ENCODE measurements around the gene PGRMC2.

PGRMC2 gene

GRCh38 chr4:128315756-128316520 is 28.3 kb upstream of the PGRMC2 start:
- Histone ChIP-seq H3K36me3 (ENCODE audit: control insufficient read depth, insufficient read depth, low read length) (no peaks in the 10 kb centered on the region), H3K4me1 (ENCODE audit: control insufficient read depth, insufficient read depth, low read length, poor library complexity, severe bottlenecking) (peaks cover 8% of the 10 kb centered on the region), H3K27ac (ENCODE audit: low read depth, low read length, severe bottlenecking) (no peak overlapping the region), H3K4me3 (ENCODE audit: extremely low read depth, insufficient read depth, low read length, poor library complexity, severe bottlenecking) (no peak overlapping the region), H3K9me3 (ENCODE audit: control insufficient read depth, low read length) (no peaks in the 10 kb centered on the region)
- WGBS, 2 experiments (ENCODE audit: insufficient coverage in 2 of 2): 100% methylated on average over 1 of the region's 2 CpGs; no CpG with 5 or more reads in 1 of the 2 experiments

GRCh38 chr4:128311659-128312403 is 24.2 kb upstream of the PGRMC2 start:
- H3K4me1 ChIP-seq (ENCODE audit: control insufficient read depth, insufficient read depth, low read length, poor library complexity, severe bottlenecking): peaks cover 10% of the 10 kb centered on the region
- H3K27ac ChIP-seq (ENCODE audit: low read depth, low read length, severe bottlenecking): no peak overlapping the region
- H3K36me3 ChIP-seq (ENCODE audit: control insufficient read depth, insufficient read depth, low read length): no peaks in the 10 kb centered on the region
- no peak overlapping the region for H3K4me3 ChIP-seq (ENCODE audit: extremely low read depth, insufficient read depth, low read length, poor library complexity, severe bottlenecking)
- WGBS, 2 experiments (ENCODE audit: insufficient coverage in 2 of 2): 71 to 86% methylated on average over 1 of the region's 2 CpGs
- H3K9me3 ChIP-seq (ENCODE audit: control insufficient read depth, low read length): no peaks in the 10 kb centered on the region

GRCh38 chr4:128310266-128310697 is 22.7 kb upstream of the PGRMC2 start:
- Histone ChIP-seq H3K4me3 (ENCODE audit: extremely low read depth, insufficient read depth, low read length, poor library complexity, severe bottlenecking) (no peak overlapping the region), H3K9me3 (ENCODE audit: control insufficient read depth, low read length) (no peaks in the 10 kb centered on the region), H3K27ac (ENCODE audit: low read depth, low read length, severe bottlenecking) (no peak overlapping the region), H3K4me1 (ENCODE audit: control insufficient read depth, insufficient read depth, low read length, poor library complexity, severe bottlenecking) (peaks cover 10% of the 10 kb centered on the region), H3K36me3 (ENCODE audit: control insufficient read depth, insufficient read depth, low read length) (no peaks in the 10 kb centered on the region)
- WGBS, 2 experiments (ENCODE audit: insufficient coverage in 2 of 2): 67 to 82% methylated on average over 3 to 5 of the region's 6 CpGs

GRCh38 chr4:128309585-128309984 is 22.0 kb upstream of the PGRMC2 start:
- peaks cover 4% of the 10 kb centered on the region for H3K36me3 ChIP-seq (ENCODE audit: control insufficient read depth, insufficient read depth, low read length)
- H3K9me3 ChIP-seq (ENCODE audit: control insufficient read depth, low read length): no peaks in the 10 kb centered on the region
- H3K4me3 ChIP-seq (ENCODE audit: extremely low read depth, insufficient read depth, low read length, poor library complexity, severe bottlenecking): no peak overlapping the region
- peaks cover 10% of the 10 kb centered on the region for H3K4me1 ChIP-seq (ENCODE audit: control insufficient read depth, insufficient read depth, low read length, poor library complexity, severe bottlenecking)
- H3K27ac ChIP-seq (ENCODE audit: low read depth, low read length, severe bottlenecking): no peak overlapping the region

GRCh38 chr4:128308986-128309385 is 21.4 kb upstream of the PGRMC2 start:
- Histone ChIP-seq H3K4me3 (ENCODE audit: extremely low read depth, insufficient read depth, low read length, poor library complexity, severe bottlenecking) (no peak overlapping the region), H3K9me3 (ENCODE audit: control insufficient read depth, low read length) (no peaks in the 10 kb centered on the region), H3K36me3 (ENCODE audit: control insufficient read depth, insufficient read depth, low read length) (peaks cover 4% of the 10 kb centered on the region), H3K4me1 (ENCODE audit: control insufficient read depth, insufficient read depth, low read length, poor library complexity, severe bottlenecking) (peaks cover 10% of the 10 kb centered on the region), H3K27ac (ENCODE audit: low read depth, low read length, severe bottlenecking) (no peak overlapping the region)
- 80% methylated on average over 2 of the region's 2 CpGs; no CpG with 5 or more reads in 1 of the 2 experiments for WGBS, 2 experiments (ENCODE audit: insufficient coverage in 2 of 2)

- Histone ChIP-seq H3K4me3 (ENCODE audit: extremely low read depth, insufficient read depth, low read length, poor library complexity, severe bottlenecking) (no peak overlapping the region), H3K9me3 (ENCODE audit: control insufficient read depth, low read length) (no peaks in the 10 kb centered on the region), H3K4me1 (ENCODE audit: control insufficient read depth, insufficient read depth, low read length, poor library complexity, severe bottlenecking) (peaks cover 10% of the 10 kb centered on the region), H3K36me3 (ENCODE audit: control insufficient read depth, insufficient read depth, low read length) (peaks cover 4% of the 10 kb centered on the region), H3K27ac (ENCODE audit: low read depth, low read length, severe bottlenecking) (no peak overlapping the region)
- 75 to 86% methylated on average over 1 of the region's 1 CpG for WGBS, 2 experiments (ENCODE audit: insufficient coverage in 2 of 2)
Measured at GRCh38 chr4:128307123-128307571, 19.5 kb upstream of the PGRMC2 start.

- WGBS, 2 experiments (ENCODE audit: insufficient coverage in 2 of 2): 92 to 94% methylated on average over 1 to 2 of the region's 2 CpGs
- peaks cover 10% of the 10 kb centered on the region for H3K36me3 ChIP-seq (ENCODE audit: control insufficient read depth, insufficient read depth, low read length)
- no peaks in the 10 kb centered on the region for H3K9me3 ChIP-seq (ENCODE audit: control insufficient read depth, low read length)
- no peak overlapping the region for H3K27ac ChIP-seq (ENCODE audit: low read depth, low read length, severe bottlenecking)
- H3K4me3 ChIP-seq (ENCODE audit: extremely low read depth, insufficient read depth, low read length, poor library complexity, severe bottlenecking): no peak overlapping the region
- H3K4me1 ChIP-seq (ENCODE audit: control insufficient read depth, insufficient read depth, low read length, poor library complexity, severe bottlenecking): peaks cover 10% of the 10 kb centered on the region
Measured at GRCh38 chr4:128305942-128306341, 18.3 kb upstream of the PGRMC2 start.

GRCh38 chr4:128303986-128304385 is 16.4 kb upstream of the PGRMC2 start:
- peaks cover 12% of the 10 kb centered on the region for H3K36me3 ChIP-seq (ENCODE audit: control insufficient read depth, insufficient read depth, low read length)
- WGBS, 2 experiments (ENCODE audit: insufficient coverage in 2 of 2): 100% methylated on average over 1 of the region's 4 CpGs
- H3K4me3 ChIP-seq (ENCODE audit: extremely low read depth, insufficient read depth, low read length, poor library complexity, severe bottlenecking): no peak overlapping the region
- H3K27ac ChIP-seq (ENCODE audit: low read depth, low read length, severe bottlenecking): no peak overlapping the region
- peaks cover 14% of the 10 kb centered on the region for H3K4me1 ChIP-seq (ENCODE audit: control insufficient read depth, insufficient read depth, low read length, poor library complexity, severe bottlenecking)
- H3K9me3 ChIP-seq (ENCODE audit: control insufficient read depth, low read length): no peaks in the 10 kb centered on the region

GRCh38 chr4:128303405-128303785 is 15.8 kb upstream of the PGRMC2 start:
- WGBS, 2 experiments (ENCODE audit: insufficient coverage in 2 of 2): 100% methylated on average over 2 of the region's 2 CpGs
- no peaks in the 10 kb centered on the region for H3K9me3 ChIP-seq (ENCODE audit: control insufficient read depth, low read length)
- H3K4me3 ChIP-seq (ENCODE audit: extremely low read depth, insufficient read depth, low read length, poor library complexity, severe bottlenecking): no peak overlapping the region
- H3K4me1 ChIP-seq (ENCODE audit: control insufficient read depth, insufficient read depth, low read length, poor library complexity, severe bottlenecking): peaks cover 14% of the 10 kb centered on the region
- H3K27ac ChIP-seq (ENCODE audit: low read depth, low read length, severe bottlenecking): no peak overlapping the region
- H3K36me3 ChIP-seq (ENCODE audit: control insufficient read depth, insufficient read depth, low read length): peaks cover 12% of the 10 kb centered on the region

- WGBS, 2 experiments (ENCODE audit: insufficient coverage in 2 of 2): 88 to 91% methylated on average over 2 of the region's 2 CpGs
- H3K36me3 ChIP-seq (ENCODE audit: control insufficient read depth, insufficient read depth, low read length): peaks cover 12% of the 10 kb centered on the region
- H3K4me3 ChIP-seq (ENCODE audit: extremely low read depth, insufficient read depth, low read length, poor library complexity, severe bottlenecking): no peak overlapping the region
- no peaks in the 10 kb centered on the region for H3K9me3 ChIP-seq (ENCODE audit: control insufficient read depth, low read length)
- no peak overlapping the region for H3K27ac ChIP-seq (ENCODE audit: low read depth, low read length, severe bottlenecking)
- H3K4me1 ChIP-seq (ENCODE audit: control insufficient read depth, insufficient read depth, low read length, poor library complexity, severe bottlenecking): peaks cover 6% of the 10 kb centered on the region
Measured at GRCh38 chr4:128301979-128302378, 14.4 kb upstream of the PGRMC2 start.

GRCh38 chr4:128299848-128300247 is 12.2 kb upstream of the PGRMC2 start:
- WGBS, 2 experiments (ENCODE audit: insufficient coverage in 2 of 2): no CpG with 5 or more reads among the region's 1 CpG
- H3K4me3 ChIP-seq (ENCODE audit: extremely low read depth, insufficient read depth, low read length, poor library complexity, severe bottlenecking): no peak overlapping the region
- H3K27ac ChIP-seq (ENCODE audit: low read depth, low read length, severe bottlenecking): no peak overlapping the region
- peaks cover 4% of the 10 kb centered on the region for H3K4me1 ChIP-seq (ENCODE audit: control insufficient read depth, insufficient read depth, low read length, poor library complexity, severe bottlenecking)
- no peaks in the 10 kb centered on the region for H3K9me3 ChIP-seq (ENCODE audit: control insufficient read depth, low read length)
- peaks cover 9% of the 10 kb centered on the region for H3K36me3 ChIP-seq (ENCODE audit: control insufficient read depth, insufficient read depth, low read length)

Data from mesodermal cell (in vitro differentiated cells).